H1 (cell line): ENCODE measurements around the gene TCF25. TPM values are rescaled to one million over a fixed set of nuclear protein-coding genes. Genes with fewer than 3 reads are reported as not detected.

Source experiments
- CTCF ChIA-PET: fragments of 300-600 bp; sonication (Branson Sonifier 250); formaldehyde crosslinking; loops from one replicate; lab custom pipeline; 2021; ENCODE audit not compliant: partially characterized antibody; lab: Charles Lee
- POLR2A ChIA-PET: fragments of 300-600 bp; sonication (Branson Sonifier 250); formaldehyde crosslinking; loops from one replicate; lab custom pipeline; 2021; ENCODE audit warnings: inconsistent platforms; ENCODE audit not compliant: partially characterized antibody; lab: Charles Lee
- DNase-seq, 2 experiments: peaks; one replicate each; pipeline versions ENCODE4 v3.0.0 to v3.0.0-alpha.2; 2010 to 2022; ENCODE audit warnings: low spot score in 2 of 2, low read depth in 1 of 2, mixed read lengths in 1 of 2
- FAIRE-seq: peaks from 2 replicates; lab custom pipeline; 2011; peaks lifted over from hg19 to GRCh38; lab: Jason Lieb, UNC
- H2AFZ ChIP-seq: 2 replicates; pipeline ENCODE4 v1.8.1; 2012; ENCODE audit warnings: low read length, inconsistent platforms
- H2AK5ac ChIP-seq: 2 replicates; pipeline ENCODE4 v1.6.1; 2013; ENCODE audit warnings: low read depth, low read length
- H2BK120ac ChIP-seq: replicated peaks from 2 replicates; pipeline ENCODE3; 2013; ENCODE audit warnings: low read depth, low read length, inconsistent platforms
- H2BK12ac ChIP-seq: 2 replicates; pipeline ENCODE4 v1.6.1; 2013; ENCODE audit warnings: low read depth, low read length
- H2BK15ac ChIP-seq: 2 replicates; pipeline ENCODE4 v1.6.1; 2013; ENCODE audit warnings: low read length
- H2BK20ac ChIP-seq: 2 replicates; pipeline ENCODE4 v1.6.1; 2013; ENCODE audit warnings: low read length
- H2BK5ac ChIP-seq: 2 replicates; pipeline ENCODE4 v1.6.1; 2013; ENCODE audit warnings: low read depth, low read length
- H3K14ac ChIP-seq: 2 replicates; pipeline ENCODE4 v1.6.1; 2013; ENCODE audit warnings: inconsistent platforms; ENCODE audit not compliant: insufficient read length
- H3K18ac ChIP-seq: 2 replicates; pipeline ENCODE4 v1.6.1; 2013; ENCODE audit warnings: low read length; ENCODE audit errors: extremely low read depth
- H3K23ac ChIP-seq: 2 replicates; pipeline ENCODE4 v1.6.1; 2013; ENCODE audit warnings: inconsistent platforms; ENCODE audit not compliant: insufficient read length
- H3K23me2 ChIP-seq: 2 replicates; pipeline ENCODE4 v1.6.1; 2013; ENCODE audit warnings: low read depth, low read length
- H3K27ac ChIP-seq: 2 replicates; pipeline ENCODE4 v1.6.1; 2011; ENCODE audit warnings: low read depth, low read length, inconsistent platforms
- H3K27me3 ChIP-seq, 4 experiments: replicated peaks in 1 of 4; 1 replicate in 1 of 4; 2 replicates in 3 of 4; pipeline versions ENCODE4 v1.6.1 to v1.8.1; 2011 to 2013; ENCODE audit warnings: low read length in 3 of 4, mild to moderate bottlenecking in 3 of 4, inconsistent platforms in 2 of 4, mixed read lengths in 2 of 4, moderate library complexity in 1 of 4; ENCODE audit not compliant: control insufficient read depth in 3 of 4, insufficient read depth in 3 of 4; ENCODE audit errors: extremely low read depth in 1 of 4
- H3K36me3 ChIP-seq, 4 experiments: 2 replicates each; pipeline versions ENCODE4 v1.6.1 to v1.8.1; 2011 to 2013; ENCODE audit warnings: mild to moderate bottlenecking in 4 of 4, low read length in 3 of 4, moderate library complexity in 2 of 4, control low read depth in 1 of 4, inconsistent platforms in 1 of 4; ENCODE audit not compliant: insufficient read depth in 4 of 4, control insufficient read depth in 2 of 4
- H3K4ac ChIP-seq: replicated peaks from 2 replicates; pipeline ENCODE3; 2013; ENCODE audit warnings: low read length, low read depth, mixed read lengths, inconsistent platforms; ENCODE audit not compliant: insufficient read length
- H3K4me1 ChIP-seq, 4 experiments: replicated peaks in 1 of 4; 1 replicate in 1 of 4; 2 replicates in 3 of 4; pipeline versions ENCODE4 v1.6.1 to v1.8.1; 2011 to 2013; ENCODE audit warnings: low read length in 3 of 4, inconsistent platforms in 2 of 4, mixed read lengths in 1 of 4; ENCODE audit not compliant: insufficient read depth in 4 of 4, control insufficient read depth in 3 of 4
- H3K4me2 ChIP-seq, 2 experiments: 2 replicates each; pipeline versions ENCODE4 v1.6.1 to v1.8.1; 2011 to 2013; ENCODE audit warnings: low read depth in 2 of 2, low read length in 2 of 2, control low read depth in 1 of 2, inconsistent platforms in 1 of 2, mild to moderate bottlenecking in 1 of 2; ENCODE audit not compliant: insufficient read depth in 1 of 2
- H3K4me3 ChIP-seq, 4 experiments: fragments of 200-600, 300-600 bp in 1 of 4; sonication (generic), shearing (Covaris generic), sonication (Bioruptor Twin) in 1 of 4; 2 replicates each; pipeline versions ENCODE4 v1.5.1 to v1.8.1; 2011 to 2016; ENCODE audit warnings: low read length in 4 of 4, low read depth in 3 of 4, control low read depth in 2 of 4, inconsistent platforms in 2 of 4, mild to moderate bottlenecking in 2 of 4, mixed read lengths in 1 of 4, moderate library complexity in 1 of 4; ENCODE audit not compliant: insufficient read depth in 2 of 4; ENCODE audit errors: extremely low read depth in 1 of 4
- H3K56ac ChIP-seq: replicated peaks from 2 replicates; pipeline ENCODE3; 2013; ENCODE audit warnings: low read depth, mild to moderate bottlenecking, mixed read lengths, low read length, inconsistent platforms; ENCODE audit not compliant: insufficient read length
- H3K79me1 ChIP-seq: 2 replicates; pipeline ENCODE4 v1.6.1; 2013; ENCODE audit warnings: low read depth, low read length, control low read depth
- H3K79me2 ChIP-seq, 2 experiments: 2 replicates each; pipeline versions ENCODE4 v1.6.1 to v1.8.1; 2012 to 2013; ENCODE audit warnings: low read length in 2 of 2, mild to moderate bottlenecking in 2 of 2, inconsistent platforms in 1 of 2; ENCODE audit not compliant: insufficient read depth in 2 of 2, control insufficient read depth in 1 of 2
- H3K9ac ChIP-seq, 4 experiments: replicated peaks in 1 of 4; 1 replicate in 1 of 4; 2 replicates in 3 of 4; pipeline versions ENCODE4 v1.6.1 to v1.8.1; 2011 to 2013; ENCODE audit warnings: low read depth in 3 of 4, low read length in 3 of 4, control low read depth in 2 of 4, mild to moderate bottlenecking in 2 of 4, moderate library complexity in 2 of 4, inconsistent platforms in 1 of 4; ENCODE audit errors: extremely low read depth in 1 of 4
- H3K9me3 ChIP-seq, 2 experiments: 2 replicates each; pipeline versions ENCODE4 v1.6.1 to v1.8.1; 2012 to 2013; ENCODE audit warnings: mild to moderate bottlenecking in 2 of 2, moderate library complexity in 2 of 2, control low read depth in 1 of 2, inconsistent platforms in 1 of 2, low read depth in 1 of 2, low read length in 1 of 2, mixed read lengths in 1 of 2; ENCODE audit not compliant: insufficient read depth in 2 of 2
- H4K20me1 ChIP-seq, 2 experiments: replicated peaks in 1 of 2; 2 replicates each; pipeline versions ENCODE3 to v1.8.1; 2011 to 2013; ENCODE audit warnings: inconsistent platforms in 2 of 2, low read length in 2 of 2, mild to moderate bottlenecking in 1 of 2; ENCODE audit not compliant: insufficient read depth in 2 of 2, control insufficient read depth in 1 of 2
- H4K5ac ChIP-seq: 2 replicates; pipeline ENCODE4 v1.6.1; 2013; ENCODE audit warnings: low read length, low read depth, mixed read lengths, inconsistent platforms; ENCODE audit not compliant: insufficient read length
- H4K8ac ChIP-seq: 2 replicates; pipeline ENCODE4 v1.8.0; 2013; ENCODE audit warnings: mild to moderate bottlenecking, moderate library complexity, low read length, inconsistent platforms; ENCODE audit not compliant: insufficient read depth; ENCODE audit errors: extremely low read depth
- H4K91ac ChIP-seq: replicated peaks from 2 replicates; pipeline ENCODE3; 2013; ENCODE audit warnings: low read length, mixed read lengths, inconsistent platforms; ENCODE audit not compliant: insufficient read length
- BACH1 ChIP-seq: IDR thresholded peaks from 2 replicates; pipeline ENCODE4 v1.6.1; 2012; ENCODE audit warnings: low read length, improper control_type of control experiment
- CREB1 ChIP-seq: IDR thresholded peaks from 2 replicates; pipeline ENCODE4 v1.6.1; 2012; ENCODE audit warnings: inconsistent platforms
- EGR1 ChIP-seq: IDR thresholded peaks from 2 replicates; pipeline ENCODE4 v1.6.1; 2011; ENCODE audit warnings: low read depth, low read length, borderline replicate concordance
- GTF2F1 ChIP-seq: IDR thresholded peaks from 2 replicates; pipeline ENCODE4 v1.6.1; 2012; ENCODE audit warnings: low read depth, low read length, improper control_type of control experiment, borderline replicate concordance
- MAFK ChIP-seq: IDR thresholded peaks from 2 replicates; pipeline ENCODE4 v1.6.1; 2012; ENCODE audit warnings: low read depth, mild to moderate bottlenecking, improper control_type of control experiment, low read length
- RAD21 ChIP-seq, 2 experiments: IDR thresholded peaks in 1 of 2; conservative IDR thresholded peaks in 1 of 2; 2 replicates each; pipeline ENCODE4 v1.6.1; 2011; ENCODE audit warnings: low read depth in 2 of 2, low read length in 2 of 2, improper control_type of control experiment in 1 of 2, inconsistent platforms in 1 of 2, mild to moderate bottlenecking in 1 of 2, moderate library complexity in 1 of 2
- RFX5 ChIP-seq: IDR thresholded peaks from 2 replicates; pipeline ENCODE4 v1.6.1; 2011; ENCODE audit warnings: low read depth, low read length, improper control_type of control experiment, borderline replicate concordance
- RNF2 ChIP-seq: fragments of 200-900, 300-1000 bp; sonication (generic); IDR thresholded peaks from 2 replicates; pipeline ENCODE4 v1.7.1; 2016; ENCODE audit warnings: borderline replicate concordance, low read depth, mild to moderate bottlenecking, antibody characterized with exemption, low read length; ENCODE audit not compliant: poor library complexity, severe bottlenecking; ENCODE audit errors: missing control alignments
- SP4 ChIP-seq: IDR thresholded peaks from 2 replicates; pipeline ENCODE4 v1.6.1; 2012; ENCODE audit warnings: low read length, inconsistent platforms
- SRF ChIP-seq: IDR thresholded peaks from 2 replicates; pipeline ENCODE4 v1.6.1; 2011; ENCODE audit warnings: mild to moderate bottlenecking, low read depth, low read length, moderate library complexity
- whole genome bisulfite sequencing, 2 experiments: shearing (Covaris generic) in 1 of 2; methylation state at CpG; one replicate each; pipeline versions ENCODE4 v1.1.6 to v1.1.7; 2013 to 2015; ENCODE audit warnings: low lambda C conversion rate in 2 of 2, mixed read lengths in 2 of 2, inconsistent platforms in 1 of 2, low coverage in 1 of 2, missing lambda C conversion rate in 1 of 2; ENCODE audit not compliant: insufficient replicate concordance in 2 of 2, insufficient coverage in 1 of 2, insufficient read length in 1 of 2; ENCODE audit errors: extremely low coverage in 1 of 2, missing lambda C conversion rate in 1 of 2; 5-methylcytosine and 5-hydroxymethylcytosine counted together
- polyA plus RNA-seq, 7 experiments: library from polyadenylated mRNA; depleted of rRNA in 3 of 7; stranded (reverse) in 5 of 7; unstranded in 2 of 7; fragments of >200 nt in 5 of 7; fragments of 200-250 nt in 2 of 7; gene quantifications; 1 replicate in 5 of 7; 2 replicates in 1 of 7; 4 replicates in 1 of 7; pipeline versions ENCODE4 v1.2.1 to v1.2.3, GENCODE V29; 2011 to 2013; ENCODE audit warnings: missing spikeins in 2 of 7, mixed read lengths in 2 of 7
- total RNA-seq: library from RNA; stranded (reverse); fragmentation: NEBNext Ultra II Directional; extraction: Animal tissue kit (Norgen Biotek cat#: 25700); gene quantifications from 2 replicates; pipeline ENCODE4 v1.2.1, GENCODE V29; 2021

TCF25 gene
- total and polyA plus RNA-seq, 2 of the 8 experiments (the other 6 are each of a cell fraction or from before 2014, with no cell fraction given), result 78.1 to 102 TPM

DNA sequence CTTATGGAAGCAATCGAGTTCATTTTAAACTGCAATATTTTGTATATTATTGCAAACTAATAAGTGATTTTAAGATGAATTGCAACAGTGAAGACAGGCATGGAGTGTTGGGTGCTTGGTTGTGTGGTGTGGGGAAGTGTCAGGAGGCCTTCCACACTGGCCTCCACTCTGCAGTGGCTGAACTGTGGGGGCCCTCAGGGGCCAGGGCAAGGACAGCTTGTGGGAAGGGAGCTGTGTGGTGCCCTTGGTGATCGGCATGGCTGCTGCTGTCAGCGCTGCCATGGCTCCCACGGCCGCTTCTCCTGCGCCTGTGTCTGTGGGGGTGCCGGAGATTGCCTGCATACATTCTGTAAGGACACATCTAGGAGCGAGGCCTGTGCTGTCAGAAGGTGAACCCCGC is 19.2 kb downstream of the TCF25 start:
- TF ChIP-seq RNF2 (no peak), MAFK (no peak), EGR1 (no peak), SRF (no peak), SP4 (no peak), GTF2F1 (no peak), RFX5 (no peak), RAD21 (IDR thresholded peaks at IDR 0.05 in 1 of 2, conservative IDR thresholded peaks at IDR 0.05 in 1 of 2; ENCODE audit: low read depth in 2 of 2, low read length in 2 of 2) (no peak), CREB1 (no peak), BACH1 (no peak)
- Histone ChIP-seq H3K23me2 (no peaks in the 10 kb centered on the region), H3K27me3 (no peaks in the 10 kb centered on the region), H2BK120ac (no peak overlapping the region), H3K18ac (no peak overlapping the region), H4K20me1 (peaks cover 5 to 14% of the 10 kb centered on the region in 2 experiments), H4K91ac (no peak overlapping the region), H3K36me3 (peaks cover 2 to 28% (median 16%) of the 10 kb centered on the region in 4 experiments; a peak in 6 of 8 replicates), H3K23ac (no peak overlapping the region), H3K4me1 (no peaks in the 10 kb centered on the region), H4K5ac (no peak overlapping the region), H2BK15ac (no peak overlapping the region), H3K27ac (no peak overlapping the region), H3K4me2 (no peak overlapping the region), H3K9me3 (no peaks in the 10 kb centered on the region), H2AK5ac (no peak overlapping the region), H3K79me1 (peaks cover 2% of the 10 kb centered on the region; the same call in 1 of the 2 replicates), H2BK20ac (no peak overlapping the region), H3K56ac (no peak overlapping the region), H2AFZ (no peak overlapping the region), H3K4ac (no peak overlapping the region), H2BK12ac (no peak overlapping the region), H3K9ac (no peak overlapping the region), H2BK5ac (no peak overlapping the region), H3K4me3 (no peak overlapping the region), H4K8ac (no peak overlapping the region), H3K14ac (no peak overlapping the region), H3K79me2 (no peaks in the 10 kb centered on the region)
- 96% methylated on average over 9 of the region's 9 CpGs; no CpG with 5 or more reads in 1 of the 2 experiments for WGBS, 2 experiments
- ChIA-PET CTCF (interaction anchor here (0.8 to 4.9 kb wide), 4 partner anchors 17 to 188 kb away, joined by 3 to 41 read pairs (median 3); no protein-coding TSS in a partner anchor), POLR2A (interaction anchor here (1.5 kb wide), 1 partner anchor 11 kb away, joined by 3 read pairs; no protein-coding TSS in a partner anchor)
- DNase-seq (no peak), FAIRE-seq (no peak)
